HepG2 (cell line): Measurements from ENCODE around the gene OR52A1. TPM values are rescaled to one million over a fixed set of nuclear protein-coding genes. Genes with fewer than 3 reads are reported as not detected.

Experiments
- ATAC-seq: fragments of 200-7000 bp; cut with Tn5 transposase; 3 replicates; pipeline ENCODE4 v1.9.1; 2020; ENCODE audit warnings: mild to moderate bottlenecking, moderate library complexity
- BruUV-seq: library from RNA; stranded (reverse); fragments of 400-500 nt; replicated peaks from 2 replicates; lab custom pipeline; 2021; lab: Mats Ljungman, UMichigan
- CTCF ChIA-PET: fragments of 300-600 bp; formaldehyde crosslinking; extraction: SDS; loops from one replicate; lab custom pipeline; 2021; ENCODE audit warnings: low total read pairs, inconsistent platforms, low intra/inter-chr PET ratio; lab: Yijun Ruan, JAX
- POLR2A ChIA-PET: fragments of 350-600 bp; sonication (Branson Sonifier 250); formaldehyde crosslinking; loops from one replicate; lab custom pipeline; 2020; ENCODE audit warnings: antibody characterized with exemption, inconsistent platforms; lab: Yijun Ruan, JAX
- DNase-seq: peaks from one replicate; pipeline ENCODE4 v3.0.0-alpha.2; 2015; ENCODE audit warnings: low spot score
- FAIRE-seq: peaks from 3 replicates; lab custom pipeline; 2011; peaks lifted over from hg19 to GRCh38; lab: Jason Lieb, UNC
- H2AFZ ChIP-seq: one replicate; pipeline ENCODE4 v1.6.1; 2011; ENCODE audit warnings: low read length, inconsistent platforms
- H3K27ac ChIP-seq: fragments of 300-600 bp; 3 replicates; pipeline ENCODE4 v1.8.0; 2011; ENCODE audit warnings: mixed run types, mild to moderate bottlenecking, mixed read lengths, low read length, inconsistent platforms; ENCODE audit not compliant: insufficient read depth; ENCODE audit errors: extremely low read length
- H3K27me3 ChIP-seq, 2 experiments: fragments of 200-600 bp in 1 of 2; 2 replicates in 1 of 2; 3 replicates in 1 of 2; pipeline versions ENCODE4 v1.6.0 to v1.8.0; 2011; ENCODE audit warnings: low read length in 2 of 2, mild to moderate bottlenecking in 2 of 2, moderate library complexity in 2 of 2, inconsistent platforms in 1 of 2; ENCODE audit not compliant: insufficient read depth in 2 of 2, control insufficient read depth in 1 of 2
- H3K36me3 ChIP-seq, 2 experiments: fragments of 200-600 bp in 1 of 2; replicated peaks in 1 of 2; 2 replicates in 1 of 2; 3 replicates in 1 of 2; pipeline versions ENCODE4 v1.5.1 to v1.8.0; 2011; ENCODE audit warnings: low read length in 2 of 2, inconsistent platforms in 1 of 2; ENCODE audit not compliant: insufficient read depth in 2 of 2, control insufficient read depth in 1 of 2
- H3K4me1 ChIP-seq: 2 replicates; pipeline ENCODE4 v1.5.1; 2012; ENCODE audit warnings: low read length, inconsistent platforms; ENCODE audit not compliant: insufficient read depth
- H3K4me2 ChIP-seq: 2 replicates; pipeline ENCODE4 v1.6.0; 2011; ENCODE audit warnings: low read depth, low read length, inconsistent platforms
- H3K4me3 ChIP-seq, 3 experiments: fragments of 200-600 bp in 1 of 3; sonication (generic), shearing (Covaris generic) in 1 of 3; replicated peaks in 1 of 3; 2 replicates each; pipeline ENCODE4 v1.5.1; 2011 to 2016; ENCODE audit warnings: low read length in 3 of 3, inconsistent platforms in 2 of 3, low read depth in 2 of 3, mild to moderate bottlenecking in 2 of 3, control low read depth in 1 of 3, mixed read lengths in 1 of 3; ENCODE audit not compliant: insufficient read depth in 1 of 3
- H3K79me2 ChIP-seq: one replicate; pipeline ENCODE4 v1.6.1; 2011; ENCODE audit warnings: low read length, inconsistent platforms; ENCODE audit not compliant: insufficient read depth
- H3K9ac ChIP-seq: 2 replicates; pipeline ENCODE4 v1.6.0; 2011; ENCODE audit warnings: mild to moderate bottlenecking, low read depth, low read length, inconsistent platforms; ENCODE audit not compliant: insufficient read depth
- H3K9me3 ChIP-seq: 2 replicates; pipeline ENCODE4 v1.5.1; 2012; ENCODE audit warnings: mild to moderate bottlenecking, low read length
- H4K20me1 ChIP-seq: 2 replicates; pipeline ENCODE4 v1.6.0; 2011; ENCODE audit warnings: inconsistent platforms, mild to moderate bottlenecking, low read length, moderate library complexity; ENCODE audit not compliant: insufficient read depth
- CHCHD3 ChIP-seq: sonication (generic); formaldehyde crosslinking; IDR thresholded peaks from 2 replicates; pipeline ENCODE4 v1.8.0; 2022; ENCODE audit warnings: mild to moderate bottlenecking, missing genetic modification reagents, moderate library complexity
- EP300 ChIP-seq, 3 experiments: sonication (generic) in 1 of 3; formaldehyde crosslinking in 1 of 3; IDR thresholded peaks; 2 replicates each; pipeline versions ENCODE4 v1.5.1 to v1.6.1; 2011 to 2020; ENCODE audit warnings: low read depth in 2 of 3, low read length in 2 of 3, borderline replicate concordance in 1 of 3, improper control_type of control experiment in 1 of 3, mild to moderate bottlenecking in 1 of 3, missing genetic modification reagents in 1 of 3, moderate library complexity in 1 of 3
- ETV5 ChIP-seq: IDR thresholded peaks from 2 replicates; pipeline ENCODE4 v1.6.1; 2018; ENCODE audit warnings: missing biosample characterization, missing genetic modification reagents, inconsistent platforms, borderline replicate concordance
- IRF2 ChIP-seq: IDR thresholded peaks from 2 replicates; pipeline ENCODE4 v1.6.1; 2018; ENCODE audit warnings: missing genetic modification reagents, missing compliant biosample characterization
- JARID2 ChIP-seq: sonication (generic); formaldehyde crosslinking; IDR thresholded peaks from 2 replicates; pipeline ENCODE4 v1.8.1; 2023; ENCODE audit warnings: missing genetic modification reagents, inconsistent platforms; ENCODE audit not compliant: insufficient replicate concordance
- JUND ChIP-seq: sonication (generic); formaldehyde crosslinking; IDR thresholded peaks from 2 replicates; pipeline ENCODE4 v1.8.0; 2022; ENCODE audit warnings: mild to moderate bottlenecking, missing genetic modification reagents
- NCOA1 ChIP-seq: sonication (generic); formaldehyde crosslinking; IDR thresholded peaks from 2 replicates; pipeline ENCODE4 v1.9.0; 2021; ENCODE audit warnings: missing genetic modification reagents
- RARA ChIP-seq: IDR thresholded peaks from 2 replicates; pipeline ENCODE4 v1.6.1; 2016; ENCODE audit warnings: missing genetic modification reagents, missing compliant biosample characterization
- WGBS: methylation state at CpG from one replicate; pipeline ENCODE4 v1.1.6; 2017; ENCODE audit warnings: low lambda C conversion rate; 5-methylcytosine and 5-hydroxymethylcytosine counted together
- in situ Hi-C: cut with HindIII; loops from 2 replicates; pipeline ENCODE4 v1.10.0; 2017; ENCODE audit warnings: low pct_unique_long_range_greater_than_20kb; ENCODE audit not compliant: extremely low pct_ligation_motif_present
- intact Hi-C: fragments of 100-400 bp; cut with micrococcal nuclease; formaldehyde crosslinking; loops from one replicate; pipeline ENCODE4 v1.10.0; 2022; ENCODE audit not compliant: unreplicated experiment
- polyA plus RNA-seq, 8 experiments: library from polyadenylated mRNA; depleted of rRNA in 3 of 8; stranded (reverse) in 7 of 8; unstranded in 1 of 8; fragments of >200 nt; fragmentation: Illumina TruSeq in 4 of 8; extraction: Trizol in 4 of 8; gene quantifications; 2 replicates each; pipeline versions ENCODE4 v1.2.1 to v1.2.3, GENCODE V29; 2011 to 2016; ENCODE audit warnings: low read depth in 4 of 8, missing spikeins in 1 of 8, mixed read lengths in 1 of 8; ENCODE audit not compliant: insufficient read depth in 1 of 8
- total RNA-seq, 5 experiments: library from RNA; depleted of rRNA; stranded (reverse); fragments of >200 nt; fragmentation: Illumina TruSeq; extraction: Trizol; gene quantifications; 2 replicates each; pipeline ENCODE4 v1.2.3, GENCODE V29; 2016; ENCODE audit warnings: low read depth in 1 of 5
- TF ChIP-seq, protein P1 (sequence below), 2 experiments: sonication (generic) in 1 of 2; formaldehyde crosslinking in 1 of 2; IDR thresholded peaks; 2 replicates each; pipeline versions ENCODE4 v1.5.1 to v1.6.1; 2011 to 2020; ENCODE audit warnings: borderline replicate concordance in 1 of 2, low read depth in 1 of 2, low read length in 1 of 2, mild to moderate bottlenecking in 1 of 2, missing genetic modification reagents in 1 of 2, moderate library complexity in 1 of 2
- TF ChIP-seq, protein P2 (sequence below): sonication (generic); formaldehyde crosslinking; IDR thresholded peaks from 2 replicates; pipeline ENCODE4 v1.5.1; 2020; ENCODE audit warnings: missing genetic modification reagents, mild to moderate bottlenecking, borderline replicate concordance
- TF ChIP-seq, protein P3 (sequence below): sonication (generic); formaldehyde crosslinking; IDR thresholded peaks from 2 replicates; pipeline ENCODE4 v1.5.1; 2020; ENCODE audit warnings: missing genetic modification reagents, mild to moderate bottlenecking, borderline replicate concordance
- TF ChIP-seq, protein P4 (sequence below): sonication (generic); formaldehyde crosslinking; IDR thresholded peaks from 2 replicates; pipeline ENCODE4 v1.4.0; 2020; ENCODE audit warnings: missing genetic modification reagents

Gene OR52A1
- total and polyA plus RNA-seq, 2 of the 13 experiments (the other 11 are each of a cell fraction or from before 2014, with no cell fraction given): not detected

DNA sequence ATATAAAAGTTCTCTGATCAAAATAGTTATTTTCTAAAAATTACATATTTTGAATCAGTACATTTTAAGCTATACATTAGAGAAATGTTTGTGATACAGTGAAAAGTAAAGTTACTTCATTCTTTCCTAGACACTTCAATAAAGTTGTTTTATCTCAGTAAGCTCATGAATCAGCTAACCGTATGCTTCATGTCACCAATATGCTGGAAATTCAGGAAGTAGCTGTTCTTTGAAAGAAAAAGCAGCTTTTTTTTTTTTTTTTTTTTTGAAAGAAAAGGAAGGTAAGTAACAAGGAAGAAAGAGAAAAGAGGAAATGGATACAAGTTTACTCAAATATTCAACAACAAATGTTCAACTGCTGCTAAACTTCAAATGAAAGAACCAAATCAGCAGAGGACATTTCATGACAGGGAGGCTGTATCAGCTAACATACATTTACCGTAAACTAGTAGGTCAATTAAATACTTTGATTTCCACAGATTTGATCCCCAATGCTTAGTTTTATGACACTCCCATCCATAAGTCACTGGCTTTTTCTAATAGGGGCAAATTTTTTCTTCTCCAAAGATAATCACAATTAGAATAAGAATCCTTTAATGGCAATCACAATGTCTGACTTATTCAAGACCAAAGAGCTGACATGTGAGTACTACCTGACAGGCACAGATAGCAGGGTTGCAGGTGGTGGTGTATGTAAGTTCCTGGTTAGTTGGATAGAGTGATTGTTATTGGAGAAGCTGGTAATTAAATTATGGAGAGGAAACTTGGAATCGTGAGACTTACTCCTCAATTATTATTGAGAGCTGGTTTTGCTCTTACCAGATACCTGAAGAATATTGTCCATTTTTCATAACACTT, 754 bp downstream of the OR52A1 start (continued):
- TF ChIP-seq, protein P1, sequence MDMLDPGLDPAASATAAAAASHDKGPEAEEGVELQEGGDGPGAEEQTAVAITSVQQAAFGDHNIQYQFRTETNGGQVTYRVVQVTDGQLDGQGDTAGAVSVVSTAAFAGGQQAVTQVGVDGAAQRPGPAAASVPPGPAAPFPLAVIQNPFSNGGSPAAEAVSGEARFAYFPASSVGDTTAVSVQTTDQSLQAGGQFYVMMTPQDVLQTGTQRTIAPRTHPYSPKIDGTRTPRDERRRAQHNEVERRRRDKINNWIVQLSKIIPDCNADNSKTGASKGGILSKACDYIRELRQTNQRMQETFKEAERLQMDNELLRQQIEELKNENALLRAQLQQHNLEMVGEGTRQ (IDR thresholded peaks at IDR 0.05; ENCODE audit: low read depth, low read length): no peak
- TF ChIP-seq, protein P1 (CRISPR knock-in tag; IDR thresholded peaks at IDR 0.05; ENCODE audit: borderline replicate concordance): no peak
- TF ChIP-seq JARID2 (no peak), NCOA1 (CRISPR knock-in tag) (no peak)

DNA sequence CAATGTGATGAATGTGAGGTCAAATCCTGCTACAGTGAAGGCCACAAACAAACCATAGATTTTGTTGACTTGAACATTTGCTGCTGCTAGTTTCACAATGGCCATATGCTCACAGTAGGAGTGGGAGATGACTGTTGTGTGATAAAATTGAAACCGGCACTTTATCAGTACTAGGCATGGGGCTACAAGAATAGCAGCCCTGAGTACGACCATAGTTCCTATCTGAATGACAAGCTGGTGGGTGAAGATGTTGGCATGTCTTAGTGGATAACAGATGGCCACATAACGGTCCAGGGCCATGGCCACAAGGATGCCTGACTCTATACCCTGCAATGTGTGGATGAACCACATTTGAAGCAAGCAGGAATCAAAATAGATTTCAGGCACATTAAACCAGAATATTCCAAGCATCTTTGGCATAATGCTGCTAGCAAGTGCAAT, 2.8 kb downstream of the OR52A1 start:
- Histone ChIP-seq H3K27me3 (no peaks in the 10 kb centered on the region; a peak in 1 of 5 replicates), H3K4me2 (no peak overlapping the region), H3K36me3 (no peaks in the 10 kb centered on the region), H2AFZ (no peak overlapping the region), H3K9me3 (no peaks in the 10 kb centered on the region), H3K4me1 (no peaks in the 10 kb centered on the region), H3K4me3 (no peak overlapping the region), H3K79me2 (no peaks in the 10 kb centered on the region), H3K27ac (no peak overlapping the region), H3K9ac (no peak overlapping the region), H4K20me1 (no peaks in the 10 kb centered on the region)
- POLR2A ChIA-PET: no interaction called here
- CTCF ChIA-PET: no interaction called here
- no peak for FAIRE-seq
- WGBS: 0% methylated on average over 1 of the region's 3 CpGs
- intact Hi-C loops (no loop called here), in situ Hi-C loops (no loop called here)
- DNase-seq: no peak
- BruUV-seq: no TSS peak
- ATAC-seq: no peak
- TF ChIP-seq RARA (CRISPR knock-in tag) (no peak), EP300 (IDR thresholded peaks at IDR 0.05; ENCODE audit: low read depth in 2 of 2, low read length in 2 of 2) (no peak), EP300 (CRISPR knock-in tag; IDR thresholded peaks at IDR 0.05; ENCODE audit: borderline replicate concordance) (no peak), JUND (no peak), CHCHD3 (CRISPR knock-in tag) (no peak), ETV5 (CRISPR knock-in tag) (no peak), IRF2 (CRISPR knock-in tag) (no peak)
- TF ChIP-seq, protein P2, sequence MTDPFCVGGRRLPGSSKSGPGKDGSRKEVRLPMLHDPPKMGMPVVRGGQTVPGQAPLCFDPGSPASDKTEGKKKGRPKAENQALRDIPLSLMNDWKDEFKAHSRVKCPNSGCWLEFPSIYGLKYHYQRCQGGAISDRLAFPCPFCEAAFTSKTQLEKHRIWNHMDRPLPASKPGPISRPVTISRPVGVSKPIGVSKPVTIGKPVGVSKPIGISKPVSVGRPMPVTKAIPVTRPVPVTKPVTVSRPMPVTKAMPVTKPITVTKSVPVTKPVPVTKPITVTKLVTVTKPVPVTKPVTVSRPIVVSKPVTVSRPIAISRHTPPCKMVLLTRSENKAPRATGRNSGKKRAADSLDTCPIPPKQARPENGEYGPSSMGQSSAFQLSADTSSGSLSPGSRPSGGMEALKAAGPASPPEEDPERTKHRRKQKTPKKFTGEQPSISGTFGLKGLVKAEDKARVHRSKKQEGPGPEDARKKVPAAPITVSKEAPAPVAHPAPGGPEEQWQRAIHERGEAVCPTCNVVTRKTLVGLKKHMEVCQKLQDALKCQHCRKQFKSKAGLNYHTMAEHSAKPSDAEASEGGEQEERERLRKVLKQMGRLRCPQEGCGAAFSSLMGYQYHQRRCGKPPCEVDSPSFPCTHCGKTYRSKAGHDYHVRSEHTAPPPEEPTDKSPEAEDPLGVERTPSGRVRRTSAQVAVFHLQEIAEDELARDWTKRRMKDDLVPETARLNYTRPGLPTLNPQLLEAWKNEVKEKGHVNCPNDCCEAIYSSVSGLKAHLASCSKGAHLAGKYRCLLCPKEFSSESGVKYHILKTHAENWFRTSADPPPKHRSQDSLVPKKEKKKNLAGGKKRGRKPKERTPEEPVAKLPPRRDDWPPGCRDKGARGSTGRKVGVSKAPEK (CRISPR knock-in tag): no peak
- TF ChIP-seq, protein P3, sequence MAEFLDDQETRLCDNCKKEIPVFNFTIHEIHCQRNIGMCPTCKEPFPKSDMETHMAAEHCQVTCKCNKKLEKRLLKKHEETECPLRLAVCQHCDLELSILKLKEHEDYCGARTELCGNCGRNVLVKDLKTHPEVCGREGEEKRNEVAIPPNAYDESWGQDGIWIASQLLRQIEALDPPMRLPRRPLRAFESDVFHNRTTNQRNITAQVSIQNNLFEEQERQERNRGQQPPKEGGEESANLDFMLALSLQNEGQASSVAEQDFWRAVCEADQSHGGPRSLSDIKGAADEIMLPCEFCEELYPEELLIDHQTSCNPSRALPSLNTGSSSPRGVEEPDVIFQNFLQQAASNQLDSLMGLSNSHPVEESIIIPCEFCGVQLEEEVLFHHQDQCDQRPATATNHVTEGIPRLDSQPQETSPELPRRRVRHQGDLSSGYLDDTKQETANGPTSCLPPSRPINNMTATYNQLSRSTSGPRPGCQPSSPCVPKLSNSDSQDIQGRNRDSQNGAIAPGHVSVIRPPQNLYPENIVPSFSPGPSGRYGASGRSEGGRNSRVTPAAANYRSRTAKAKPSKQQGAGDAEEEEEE (CRISPR knock-in tag): no peak
- TF ChIP-seq, protein P4, sequence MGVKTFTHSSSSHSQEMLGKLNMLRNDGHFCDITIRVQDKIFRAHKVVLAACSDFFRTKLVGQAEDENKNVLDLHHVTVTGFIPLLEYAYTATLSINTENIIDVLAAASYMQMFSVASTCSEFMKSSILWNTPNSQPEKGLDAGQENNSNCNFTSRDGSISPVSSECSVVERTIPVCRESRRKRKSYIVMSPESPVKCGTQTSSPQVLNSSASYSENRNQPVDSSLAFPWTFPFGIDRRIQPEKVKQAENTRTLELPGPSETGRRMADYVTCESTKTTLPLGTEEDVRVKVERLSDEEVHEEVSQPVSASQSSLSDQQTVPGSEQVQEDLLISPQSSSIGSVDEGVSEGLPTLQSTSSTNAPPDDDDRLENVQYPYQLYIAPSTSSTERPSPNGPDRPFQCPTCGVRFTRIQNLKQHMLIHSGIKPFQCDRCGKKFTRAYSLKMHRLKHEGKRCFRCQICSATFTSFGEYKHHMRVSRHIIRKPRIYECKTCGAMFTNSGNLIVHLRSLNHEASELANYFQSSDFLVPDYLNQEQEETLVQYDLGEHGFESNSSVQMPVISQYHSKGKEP (CRISPR knock-in tag): no peak
